HT-29 (cell line): ENCODE results near the gene IDH3A. TPM values are rescaled to one million over a fixed set of nuclear protein-coding genes. Genes with fewer than 3 reads are reported as not detected.

Experiments used
- DNase-seq: peaks from one replicate; pipeline ENCODE4 v3.0.0-alpha.2; 2015; ENCODE audit warnings: low spot score
- total RNA-seq: library from RNA; depleted of rRNA; stranded (reverse); fragments of >200 nt; shearing (Covaris generic); gene quantifications from 2 replicates; pipeline ENCODE4 v1.2.3, GENCODE V29; 2014

IDH3A gene
- total RNA-seq, 1 experiment from 2014 or later: 35.8 TPM

DNA sequence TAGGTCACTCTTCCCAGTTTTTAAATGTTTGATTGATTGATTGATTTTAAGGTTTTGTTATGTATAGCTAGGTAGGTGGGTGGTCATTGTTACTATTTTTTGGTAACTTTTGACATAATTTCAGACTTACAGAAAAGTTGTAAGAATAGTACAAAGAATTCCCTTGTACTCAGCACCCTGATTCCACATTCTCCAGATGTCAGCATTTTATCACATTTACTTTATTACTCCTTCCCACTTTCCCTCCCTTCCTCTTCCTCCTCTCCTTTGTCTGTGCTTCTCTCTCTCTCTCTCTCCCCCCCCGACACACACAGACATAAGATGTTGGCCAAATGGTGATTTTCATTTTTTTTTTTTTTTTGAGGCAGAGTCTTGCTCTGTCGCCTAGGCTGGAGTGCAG lies 14.8 kb downstream of the IDH3A start:
- no peak for DNase-seq

DNA sequence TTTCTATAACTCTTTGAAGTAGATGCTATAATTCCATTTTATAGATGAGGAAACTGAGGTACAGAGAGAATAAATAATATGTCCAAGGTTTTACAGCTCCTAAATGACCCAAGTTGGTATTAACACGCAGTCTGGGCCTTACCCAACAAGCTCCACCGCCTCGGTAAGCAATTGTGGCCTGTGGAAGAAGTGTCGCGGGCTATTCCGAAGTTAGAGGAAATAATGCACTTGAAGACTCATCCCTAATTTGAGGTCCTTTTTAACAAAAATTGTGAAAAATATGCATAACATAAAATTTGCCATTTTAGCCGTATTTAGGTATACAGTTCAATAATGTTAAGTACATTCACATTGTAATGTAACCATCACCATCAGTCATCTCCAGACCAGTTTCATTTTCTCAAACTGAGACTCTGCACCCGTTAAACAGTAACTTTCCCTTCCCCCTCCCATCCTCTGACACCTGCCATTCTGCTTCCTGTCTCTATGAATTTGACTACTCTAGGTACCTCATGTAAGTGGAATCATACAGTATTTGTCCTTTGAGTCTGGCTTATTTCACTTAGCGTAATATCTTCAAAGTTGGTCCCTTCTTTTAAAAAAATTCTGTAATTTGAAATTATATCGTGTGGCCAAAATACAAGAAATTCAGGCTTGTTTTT lies 18.2 kb downstream of the IDH3A start:
- no peak for DNase-seq

DNA sequence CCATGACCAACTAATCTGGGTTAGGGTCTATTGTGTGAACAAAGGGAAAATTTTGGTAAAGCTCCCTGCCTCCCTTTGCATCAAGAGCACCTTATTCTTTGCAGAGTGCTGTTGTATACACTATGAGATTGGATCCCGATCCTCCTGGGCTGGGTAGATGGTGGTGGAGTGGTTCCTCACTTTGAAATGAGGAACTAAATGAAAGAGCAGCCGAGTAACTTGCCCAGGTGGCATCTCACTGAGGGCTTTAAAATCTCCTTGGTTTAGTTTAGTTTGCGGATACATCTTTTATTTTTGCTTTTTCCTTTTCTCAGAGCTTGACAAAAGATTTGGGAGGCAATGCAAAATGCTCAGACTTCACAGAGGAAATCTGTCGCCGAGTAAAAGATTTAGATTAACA lies 19.4 kb downstream of the IDH3A start:
- no peak for DNase-seq

DNA sequence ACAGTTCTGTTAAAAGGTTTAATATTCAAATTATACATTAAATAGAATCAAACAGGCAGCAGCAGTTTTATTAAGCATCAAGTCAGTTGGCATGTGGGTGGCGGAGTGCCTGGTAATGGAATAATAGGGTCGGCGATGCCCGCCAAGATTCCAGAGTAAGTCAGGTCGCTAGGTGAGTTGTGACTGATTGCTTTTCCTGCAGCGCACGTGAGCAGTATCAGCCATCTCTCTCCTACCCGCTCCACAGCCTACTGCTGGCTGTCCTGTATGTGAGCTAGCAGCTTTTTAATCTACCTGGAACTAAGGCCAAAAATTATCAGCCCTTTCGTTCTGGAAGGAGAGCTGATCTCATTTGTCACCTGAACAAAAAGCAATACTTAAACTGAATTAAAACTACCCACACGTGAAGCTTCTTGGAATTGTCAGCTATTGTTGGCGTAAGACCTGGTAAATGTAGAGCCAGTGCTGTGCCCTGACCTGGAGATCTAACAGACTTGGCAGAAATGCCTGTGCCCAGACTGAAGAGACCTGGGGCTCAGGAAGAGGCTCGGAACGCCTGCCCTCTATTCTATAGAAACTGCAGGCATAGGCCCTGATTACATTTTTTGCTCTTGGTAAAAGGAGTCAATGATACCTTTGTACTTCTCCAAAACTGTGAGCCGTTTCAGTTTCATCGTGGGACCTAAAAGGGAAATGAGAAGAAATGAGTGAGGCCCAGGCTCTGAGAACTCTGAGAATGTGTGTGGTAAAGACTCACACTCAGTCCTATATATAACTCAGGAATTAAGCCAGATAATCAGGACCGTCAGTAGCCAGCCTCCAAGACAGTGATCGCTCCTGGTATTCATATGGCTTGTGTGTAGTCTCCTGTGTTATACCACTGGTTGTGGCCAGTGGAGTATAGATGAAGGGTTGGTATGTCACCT lies 21.9 kb downstream of the IDH3A start:
- DNase-seq: no peak

DNA sequence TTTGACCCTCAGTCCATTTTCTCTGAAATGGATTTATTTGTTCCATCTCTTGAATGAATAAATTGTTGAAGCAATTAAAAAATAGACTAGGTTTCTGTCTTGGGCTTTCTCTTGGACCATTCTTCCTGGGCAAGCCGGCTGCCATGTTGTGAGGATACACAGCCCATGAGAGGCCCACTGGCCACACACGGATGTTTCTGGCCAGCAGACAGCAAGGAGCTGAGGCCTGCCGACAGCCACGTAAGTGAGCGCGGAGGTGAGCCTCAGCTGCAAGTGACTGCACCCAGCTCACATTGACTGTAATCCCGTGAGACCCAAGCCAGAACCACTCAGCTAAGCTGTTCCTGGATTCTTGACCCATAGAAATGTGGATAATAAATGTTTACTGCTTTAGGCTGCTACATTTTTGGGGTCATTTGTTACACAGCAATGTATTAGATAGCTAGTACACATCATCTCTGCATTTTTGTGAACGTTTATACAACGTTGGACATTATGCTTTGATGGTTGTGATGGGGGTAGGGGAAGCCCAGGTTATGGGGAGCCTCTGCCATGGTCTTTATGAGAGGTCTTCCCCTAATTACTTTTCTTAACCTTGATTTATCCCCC lies 22.8 kb downstream of the IDH3A start:
- no peak for DNase-seq

DNA sequence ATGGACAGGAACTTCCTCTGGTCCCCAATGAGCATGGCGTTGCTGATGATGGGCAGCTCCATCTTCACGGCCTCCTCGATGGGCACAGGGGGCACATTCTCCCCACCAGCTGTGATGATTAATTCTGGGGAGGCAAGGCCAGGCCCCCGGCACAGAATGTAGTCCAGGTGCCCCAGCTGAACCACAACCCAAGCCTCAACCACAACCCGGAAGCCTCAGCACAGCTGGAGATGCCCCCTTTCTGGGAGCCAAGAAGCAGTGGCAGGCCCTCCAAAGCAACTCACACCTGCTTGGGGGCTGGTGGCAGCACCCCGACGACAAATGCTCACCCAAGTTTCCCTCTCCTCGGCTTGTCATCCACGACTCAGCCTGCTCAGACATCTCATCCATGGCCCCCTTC lies 25.2 kb downstream of the IDH3A start:
- DNase-seq: no peak

DNA sequence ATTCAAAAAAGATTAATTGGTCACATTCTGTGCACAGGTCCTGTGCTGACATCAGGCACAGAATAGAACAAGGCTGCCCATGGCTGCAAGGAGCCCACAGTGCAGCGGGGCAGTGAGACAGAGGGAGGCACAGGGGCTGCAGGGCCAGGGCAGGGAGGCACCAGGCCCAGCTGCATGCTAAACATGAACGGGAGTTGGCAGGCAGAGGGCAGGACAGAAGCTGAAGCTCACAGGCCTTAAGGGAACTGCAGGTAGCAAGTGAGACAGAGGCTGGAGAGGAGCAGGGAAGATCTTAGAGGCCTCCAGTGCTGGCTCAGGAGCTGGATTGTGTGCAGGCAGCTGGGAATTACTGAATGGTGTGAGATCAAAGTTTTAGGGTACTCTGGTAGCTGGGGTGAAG lies 26.2 kb downstream of the IDH3A start:
- no peak for DNase-seq

DNA sequence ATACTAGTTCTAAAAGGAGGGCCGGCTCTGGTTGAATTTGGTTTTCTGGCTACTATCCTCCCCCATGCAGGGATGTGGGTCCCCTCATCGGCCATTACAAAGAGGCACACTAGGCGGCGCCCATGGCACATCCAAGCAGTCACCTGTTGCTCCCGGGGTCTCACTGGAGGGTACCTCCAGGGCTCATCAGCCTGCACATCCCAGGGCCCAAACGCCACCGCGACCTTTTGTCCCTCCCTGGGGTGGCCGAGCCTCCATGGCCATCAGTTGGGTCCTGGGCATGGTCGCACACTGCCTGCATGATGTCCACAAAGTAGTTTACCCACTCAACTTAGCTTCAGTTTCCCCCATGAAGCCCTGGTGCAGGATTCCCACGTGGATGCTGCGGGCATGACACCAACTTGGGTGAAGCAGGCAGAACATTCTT lies 28.3 kb downstream of the IDH3A start:
- peak; percentile 73 for DNase-seq

DNA sequence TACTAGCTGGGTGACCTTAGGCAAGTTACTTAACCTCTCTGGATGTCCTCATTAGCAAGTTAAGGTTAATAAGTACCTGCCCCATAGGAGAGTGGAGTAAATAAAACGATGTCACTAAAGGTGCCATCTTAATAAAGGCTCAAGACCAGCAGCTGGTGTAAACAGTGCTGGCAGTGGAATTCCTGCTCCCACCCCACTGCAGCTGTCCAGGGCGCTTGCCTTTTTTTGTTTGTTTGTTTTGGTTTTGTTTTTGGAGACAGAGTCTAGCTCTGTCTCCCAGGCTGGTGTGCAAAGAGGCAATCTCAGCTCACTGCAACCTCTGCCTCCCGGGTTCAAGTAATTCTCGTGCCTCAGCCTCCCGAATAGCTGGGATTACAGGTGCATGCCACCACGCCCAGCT lies 28.9 kb downstream of the IDH3A start:
- no peak for DNase-seq

DNA sequence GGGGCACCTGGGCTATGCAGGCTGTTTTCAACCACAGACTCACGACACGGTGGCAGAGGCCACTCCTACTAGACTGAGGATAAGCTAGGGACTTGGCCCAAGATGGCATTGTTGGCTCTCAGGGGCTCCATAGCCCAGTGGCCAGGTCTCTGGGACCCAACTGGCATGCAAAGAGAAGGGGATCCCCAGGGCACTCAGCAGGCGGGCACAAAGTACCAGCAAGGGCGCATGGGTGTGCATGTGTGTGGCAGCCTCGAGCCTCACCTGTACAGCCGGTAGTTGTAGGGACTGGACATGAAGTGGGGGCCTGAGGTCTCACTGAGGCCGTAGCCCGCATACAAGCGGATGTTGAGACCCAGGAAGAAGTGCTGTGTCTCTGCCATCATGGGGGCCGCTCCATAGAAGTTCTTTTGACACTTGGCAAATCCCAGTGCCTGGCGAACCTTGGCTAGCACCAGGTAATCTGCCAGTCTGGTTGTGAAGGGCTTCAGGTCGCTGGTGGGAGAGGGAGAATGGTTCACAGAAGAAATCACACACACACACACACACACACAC lies 30.2 kb downstream of the IDH3A start:
- DNase-seq: no peak

DNA sequence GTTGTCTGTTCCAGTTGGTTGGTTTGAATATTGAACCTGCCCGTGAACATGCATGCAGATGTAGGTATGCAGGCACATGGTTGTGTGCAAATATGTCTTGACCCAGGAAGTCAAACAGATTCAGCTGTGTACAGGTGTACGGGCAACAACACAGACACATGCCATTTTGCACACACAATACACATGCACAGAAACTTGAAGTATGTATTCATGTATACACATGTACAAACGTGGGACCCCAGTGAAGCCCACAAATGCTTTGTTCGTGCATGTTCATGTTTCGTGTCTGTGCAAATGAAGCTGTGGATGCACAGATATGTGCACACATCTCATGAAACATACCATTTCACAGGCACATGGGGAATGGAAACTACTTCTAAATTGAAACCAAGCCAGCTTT lies 30.7 kb downstream of the IDH3A start:
- no peak for DNase-seq

DNA sequence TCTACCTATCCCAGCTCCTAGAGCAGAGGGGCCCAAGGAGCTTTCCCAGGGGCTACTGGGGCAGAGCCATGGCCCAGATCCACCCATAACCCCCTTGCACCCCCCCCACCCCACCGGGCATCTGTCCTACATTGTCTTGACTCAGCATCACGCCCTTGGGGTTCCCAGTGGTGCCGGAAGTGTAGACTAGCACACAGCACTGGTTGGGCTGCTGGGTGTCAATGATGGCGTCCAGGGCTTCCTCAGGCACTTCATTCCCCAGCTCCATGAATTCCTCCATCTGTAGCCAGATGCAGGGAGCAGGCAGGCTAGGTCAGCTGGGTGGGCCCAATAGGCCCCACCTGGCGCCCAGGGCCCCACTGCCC lies 33.2 kb downstream of the IDH3A start:
- DNase-seq: no peak

DNA sequence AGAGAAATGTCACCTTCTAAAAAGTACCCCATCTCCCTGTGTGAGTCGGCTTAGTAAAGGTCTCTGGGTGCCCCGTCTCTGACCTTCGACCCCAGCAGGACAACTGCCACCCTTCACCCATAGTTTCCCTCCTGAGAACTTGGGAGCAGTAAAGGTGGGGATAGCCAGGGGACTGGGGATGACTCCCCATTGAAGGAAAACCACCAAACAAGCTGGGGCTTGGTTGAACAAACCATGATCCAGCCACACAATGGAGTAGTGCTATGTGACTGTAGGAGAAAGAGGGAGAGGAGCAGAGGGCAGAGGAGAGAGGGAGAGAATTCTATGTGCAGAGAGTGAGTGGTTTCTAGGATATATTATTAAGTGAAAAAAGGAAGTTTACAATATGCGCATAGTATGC lies 33.7 kb downstream of the IDH3A start:
- no peak for DNase-seq

DNA sequence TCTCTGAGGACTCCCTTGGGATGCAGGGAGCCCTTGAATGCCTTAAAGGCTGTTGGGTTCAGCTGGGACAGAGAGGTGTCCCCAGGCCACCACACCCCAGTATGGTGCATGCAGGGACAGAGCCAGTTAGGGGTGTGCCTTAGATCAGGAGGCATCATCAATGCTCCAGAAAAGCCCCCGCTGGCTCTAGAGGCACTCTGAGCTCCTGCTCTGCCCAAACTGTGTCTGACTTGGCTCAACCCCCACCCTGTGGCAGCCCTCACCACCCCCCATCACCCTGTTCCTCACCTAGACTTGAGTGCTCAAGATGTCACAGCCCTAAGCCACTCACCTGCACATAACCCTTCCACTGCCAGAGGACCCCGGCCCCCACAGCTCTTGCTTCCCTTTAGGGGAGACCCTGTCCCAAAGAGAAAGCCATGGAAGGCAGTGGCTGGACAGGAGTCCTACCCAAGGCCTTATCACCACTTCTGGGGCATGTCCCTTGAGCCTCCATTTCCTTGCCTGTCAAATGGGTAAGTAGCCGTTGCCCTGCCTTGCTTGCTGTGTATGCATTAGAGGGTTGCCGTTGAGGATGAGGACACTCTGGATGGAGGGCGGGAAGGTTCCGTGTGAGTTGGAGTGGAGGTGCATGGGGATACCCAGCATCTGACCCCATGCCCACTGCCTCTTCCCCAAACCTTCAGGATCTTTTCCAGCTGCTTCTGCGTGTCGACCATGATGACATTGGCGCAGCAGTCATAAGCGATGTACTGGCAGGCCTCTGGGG lies 43.8 kb downstream of the IDH3A start:
- no peak for DNase-seq

DNA sequence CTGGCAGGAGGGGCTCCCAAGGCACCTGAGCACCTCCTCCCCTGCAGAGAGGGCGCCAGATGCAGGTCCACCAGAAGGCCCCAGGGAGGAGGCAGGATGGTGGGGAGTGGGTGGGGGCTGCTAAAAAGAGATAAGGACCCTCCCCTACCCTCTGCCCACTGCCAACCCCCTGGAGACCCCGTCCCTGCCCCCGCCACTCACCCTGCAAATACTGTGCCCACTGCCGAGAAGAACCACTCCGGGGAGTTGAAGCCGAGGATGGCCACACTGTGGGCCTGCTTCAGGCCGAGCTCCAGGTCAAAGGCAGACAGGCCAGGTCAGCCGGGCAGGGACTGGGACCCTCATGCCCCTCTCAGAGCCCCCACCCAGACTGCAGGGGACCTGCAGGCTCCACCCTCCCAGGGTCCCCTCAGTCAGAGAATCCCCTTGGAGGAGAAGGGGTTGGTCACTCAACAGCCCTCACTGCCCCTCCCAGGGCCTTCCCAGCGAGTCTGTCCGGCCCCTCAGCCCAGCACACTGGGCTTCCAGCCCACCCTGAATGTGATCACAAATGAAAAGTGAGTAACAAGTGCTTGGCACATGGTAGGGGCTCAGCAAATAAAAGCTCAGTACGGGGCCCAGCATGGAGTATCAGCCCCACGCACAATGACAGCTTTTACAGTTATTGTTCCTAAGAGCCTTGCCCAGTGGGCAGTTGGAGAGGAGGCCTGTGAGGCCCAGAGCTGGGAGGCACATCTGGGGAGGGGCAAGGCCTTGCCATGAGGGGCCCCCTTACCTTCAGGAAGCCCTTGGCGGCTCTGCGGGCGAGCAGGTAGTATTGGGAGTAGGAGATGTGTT lies 44.8 kb downstream of the IDH3A start:
- no peak for DNase-seq

DNA sequence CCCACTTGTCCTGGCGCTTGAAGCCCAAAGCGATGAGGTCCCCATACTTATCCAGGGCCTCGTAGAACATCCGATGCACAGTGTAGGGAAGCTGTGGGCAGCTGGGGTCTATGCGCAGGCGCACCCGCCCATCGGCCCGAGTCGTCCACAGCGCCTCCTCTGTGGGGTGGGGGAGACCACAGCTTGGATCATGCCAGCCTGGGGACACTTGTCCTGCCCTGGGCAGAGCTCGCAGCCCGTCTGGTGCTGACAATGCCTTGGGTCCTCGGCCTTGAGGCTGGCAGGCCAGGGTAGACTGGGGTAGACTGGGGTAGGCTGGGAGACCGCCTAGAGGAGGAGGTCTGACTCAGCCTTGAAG lies 45.4 kb downstream of the IDH3A start:
- no peak for DNase-seq

DNA sequence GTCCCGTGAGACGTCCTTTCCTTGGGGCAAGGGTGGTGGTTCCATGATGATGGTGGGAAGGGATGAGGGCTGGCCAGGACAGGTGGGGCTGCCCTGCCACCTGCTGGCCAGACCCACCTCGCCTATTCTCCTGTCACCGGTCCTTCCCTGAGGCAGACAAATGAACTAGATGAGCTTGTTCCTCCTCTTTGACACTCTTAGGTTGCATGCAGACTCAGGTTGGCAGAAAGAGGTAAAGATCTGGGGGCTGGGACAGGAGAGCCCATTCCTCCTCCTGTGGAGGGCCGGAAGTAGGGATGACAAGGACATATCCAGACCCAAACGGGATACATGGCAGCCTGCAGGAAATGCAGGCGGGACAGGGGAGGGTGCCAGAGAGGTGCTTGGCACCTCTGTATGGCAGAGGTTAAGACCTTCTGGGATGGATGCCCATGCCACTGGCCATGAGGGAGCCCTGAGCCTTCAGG lies 46.6 kb downstream of the IDH3A start:
- peak; percentile 78 for DNase-seq

DNA sequence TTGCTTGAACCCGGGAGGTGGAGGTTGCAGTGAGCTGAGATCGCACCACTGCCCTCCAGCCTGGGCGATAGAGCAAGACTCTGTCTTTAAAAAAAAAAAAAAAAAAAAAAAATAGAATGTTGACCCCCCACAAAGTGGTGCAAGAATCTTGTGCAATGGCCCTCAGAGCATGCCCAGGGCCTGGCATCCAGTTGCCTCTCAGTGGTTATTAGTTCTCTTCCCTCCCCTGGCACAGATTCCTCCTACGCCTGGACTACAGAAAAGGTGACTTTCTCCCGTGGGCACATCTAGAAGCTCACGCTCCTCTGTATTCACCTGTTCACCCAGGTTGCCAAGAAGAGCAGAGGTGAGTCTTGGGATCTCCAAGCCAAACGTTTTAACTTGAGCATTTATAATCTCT lies 48.5 kb downstream of the IDH3A start:
- DNase-seq: no peak

DNA sequence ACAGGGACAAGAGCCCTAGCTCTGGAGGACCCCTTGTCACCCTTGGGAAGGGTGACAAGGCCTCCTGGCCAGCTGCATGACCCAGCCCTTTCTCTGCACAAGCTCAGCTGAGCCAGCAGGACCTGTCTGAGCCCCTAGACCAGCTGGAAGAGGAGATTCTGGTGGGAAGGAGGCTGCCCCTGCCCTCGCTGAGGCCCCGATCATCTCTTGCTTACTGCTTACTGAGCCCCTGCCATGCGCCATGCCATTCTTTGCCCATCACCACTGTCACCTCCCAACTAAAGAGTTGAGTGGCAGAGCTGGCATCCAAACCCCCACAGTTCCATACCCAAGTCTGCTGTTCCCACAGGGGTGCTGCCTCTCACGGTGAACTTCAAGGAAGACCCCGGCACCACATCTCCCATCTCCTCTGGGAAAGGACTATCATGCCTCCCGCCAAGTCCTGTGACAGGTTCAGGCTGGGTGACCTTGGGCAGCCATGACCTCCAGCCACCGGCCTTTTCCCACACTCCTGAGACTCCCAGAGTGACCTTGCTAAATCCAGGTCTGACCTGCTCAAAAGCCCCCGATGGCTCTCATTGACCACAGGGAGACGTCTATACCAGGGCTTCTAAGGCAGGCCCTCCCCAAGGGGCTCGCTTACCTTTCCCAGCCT lies 51.2 kb downstream of the IDH3A start:
- no peak for DNase-seq
